GM19035 (cell line): ENCODE measurements around the gene GLUD2.
"Not testable (repeated sequence)": the region's sequence is repeated elsewhere in the genome, so short reads cannot be mapped to it uniquely, and the experiment has no call there.

Experiments used
- ATAC-seq: cut with Tn5 transposase; IDR thresholded peaks from one replicate; pipeline ENCODE4 v1.9.1; 2021; ENCODE audit not compliant: unreplicated experiment

Gene GLUD2

DNA sequence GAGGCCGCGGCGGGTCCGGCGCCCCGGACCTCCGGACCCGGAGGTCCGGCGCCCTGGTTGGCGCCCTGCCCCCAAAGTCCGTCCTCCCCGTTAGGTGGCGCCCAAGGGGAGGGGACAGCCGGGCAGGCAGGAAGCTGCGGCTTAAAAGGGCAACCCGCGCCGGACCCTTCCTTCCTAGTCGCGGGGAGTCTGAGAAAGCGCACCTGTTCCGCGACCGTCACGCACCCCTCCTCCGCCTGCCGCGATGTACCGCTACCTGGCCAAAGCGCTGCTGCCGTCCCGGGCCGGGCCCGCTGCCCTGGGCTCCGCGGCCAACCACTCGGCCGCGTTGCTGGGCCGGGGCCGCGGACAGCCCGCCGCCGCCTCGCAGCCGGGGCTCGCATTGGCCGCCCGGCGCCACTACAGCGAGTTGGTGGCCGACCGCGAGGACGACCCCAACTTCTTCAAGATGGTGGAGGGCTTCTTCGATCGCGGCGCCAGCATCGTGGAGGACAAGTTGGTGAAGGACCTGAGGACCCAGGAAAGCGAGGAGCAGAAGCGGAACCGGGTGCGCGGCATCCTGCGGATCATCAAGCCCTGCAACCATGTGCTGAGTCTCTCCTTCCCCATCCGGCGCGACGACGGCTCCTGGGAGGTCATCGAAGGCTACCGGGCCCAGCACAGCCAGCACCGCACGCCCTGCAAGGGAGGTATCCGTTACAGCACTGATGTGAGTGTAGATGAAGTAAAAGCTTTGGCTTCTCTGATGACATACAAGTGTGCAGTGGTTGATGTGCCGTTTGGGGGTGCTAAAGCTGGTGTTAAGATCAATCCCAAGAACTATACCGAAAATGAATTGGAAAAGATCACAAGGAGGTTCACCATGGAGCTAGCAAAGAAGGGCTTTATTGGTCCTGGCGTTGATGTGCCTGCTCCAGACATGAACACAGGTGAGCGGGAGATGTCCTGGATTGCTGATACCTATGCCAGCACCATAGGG lies at the start of gene GLUD2:
Gene GLUD2 (plus strand): TSS at position 170 of the 979 bp plus-strand sequence. CDS start 75 bp downstream, at position 245.
- ATAC-seq = not testable (repeated sequence)

- ATAC-seq = no peak
Measured at GRCh38 chrX:120999413-120999812, 48.0 kb upstream of the GLUD2 start.

DNA sequence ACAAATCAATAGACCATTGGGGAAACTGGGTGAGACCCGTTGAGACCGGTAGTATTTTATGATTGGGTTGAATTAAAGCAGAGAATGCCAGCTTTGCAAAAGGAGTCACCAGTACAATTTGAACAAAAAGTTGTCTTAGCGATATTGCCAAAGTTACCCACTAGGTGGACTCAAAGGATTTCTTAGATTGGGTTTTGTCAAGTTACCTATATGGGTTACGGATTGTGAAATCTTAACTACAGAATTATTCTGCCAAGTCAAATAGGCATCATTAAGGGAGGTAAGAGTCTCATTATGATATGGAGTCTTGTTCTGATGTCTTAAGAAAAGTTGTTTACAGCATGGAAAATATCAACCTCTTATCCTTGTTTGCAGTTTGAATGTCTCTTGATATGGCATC lies 46.8 kb upstream of the GLUD2 start:
- ATAC-seq = no peak

DNA sequence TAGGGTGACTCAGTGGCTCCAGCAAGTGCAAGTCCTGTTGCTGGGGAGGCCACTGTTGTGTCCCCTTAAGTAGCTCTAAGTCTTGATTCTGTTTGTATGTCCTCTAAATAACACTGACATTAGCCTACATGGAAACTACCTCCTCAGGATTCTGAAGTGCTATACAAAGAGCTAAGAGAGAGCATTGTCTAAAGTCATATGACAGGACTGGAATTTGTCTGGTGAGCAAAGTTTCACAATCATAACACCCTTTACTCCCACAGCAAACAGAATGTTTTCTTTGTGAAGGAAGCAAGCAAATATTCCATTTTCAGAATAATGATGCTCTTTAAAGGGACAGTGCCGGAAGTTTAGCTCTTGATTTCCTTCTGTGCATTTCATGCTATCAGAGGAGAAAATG lies 38.5 kb upstream of the GLUD2 start:
- no peak for ATAC-seq

GRCh38 chrX:121009764-121010163 lies 37.6 kb upstream of the GLUD2 start:
- ATAC-seq = no peak

- no peak for ATAC-seq
Measured at GRCh38 chrX:121010218-121010617, 37.2 kb upstream of the GLUD2 start.

- ATAC-seq = no peak
Measured at GRCh38 chrX:121011254-121011653, 36.2 kb upstream of the GLUD2 start.

- no peak for ATAC-seq
Measured at GRCh38 chrX:121013897-121014455, 33.4 kb upstream of the GLUD2 start.

GRCh38 chrX:121014826-121015225 lies 32.6 kb upstream of the GLUD2 start:
- ATAC-seq = no peak

DNA sequence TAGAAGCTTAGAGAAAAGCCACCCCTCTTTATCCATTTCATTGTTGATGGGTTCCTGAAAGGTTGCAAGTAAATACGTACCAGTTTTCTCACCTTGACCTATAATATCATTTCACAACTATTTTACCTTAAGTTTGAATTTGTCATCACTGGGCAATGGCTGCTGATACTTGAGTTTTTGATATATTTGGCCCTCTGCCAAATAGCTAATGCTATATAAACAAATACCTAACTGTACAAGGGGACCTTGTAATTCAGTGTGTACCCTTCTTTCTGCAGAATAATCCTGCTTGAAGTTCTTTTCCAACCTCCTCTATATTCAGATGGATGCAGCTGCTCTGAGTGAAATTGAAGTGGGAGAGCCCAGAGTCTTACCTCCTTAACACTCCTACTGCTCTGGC lies 19.0 kb upstream of the GLUD2 start:
- no peak for ATAC-seq

- no peak for ATAC-seq
Measured at GRCh38 chrX:121030083-121030482, 17.3 kb upstream of the GLUD2 start.

- no peak for ATAC-seq
Measured at GRCh38 chrX:121032531-121032930, 14.9 kb upstream of the GLUD2 start.

- no peak for ATAC-seq
Measured at GRCh38 chrX:121036137-121036536, 11.3 kb upstream of the GLUD2 start.

DNA sequence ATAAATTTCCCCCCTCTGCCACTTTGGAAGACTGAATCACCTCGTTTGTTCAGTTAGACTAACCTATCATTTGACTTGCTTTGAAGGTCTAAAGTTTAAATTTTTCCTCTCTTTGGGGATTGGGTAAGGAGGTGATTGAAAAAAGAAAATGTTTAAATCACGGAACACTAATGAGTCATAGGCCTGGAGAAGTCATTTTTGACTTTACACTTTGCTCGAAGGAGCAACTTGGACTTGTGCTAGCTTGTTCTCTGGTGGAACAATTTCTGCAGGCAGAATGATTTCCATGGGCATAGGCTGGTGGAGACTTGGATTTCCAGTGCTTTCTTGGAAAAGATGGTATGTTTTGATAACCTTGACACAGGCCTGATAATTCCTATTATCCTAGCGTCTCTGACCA lies 10.5 kb upstream of the GLUD2 start:
- ATAC-seq = no peak

DNA sequence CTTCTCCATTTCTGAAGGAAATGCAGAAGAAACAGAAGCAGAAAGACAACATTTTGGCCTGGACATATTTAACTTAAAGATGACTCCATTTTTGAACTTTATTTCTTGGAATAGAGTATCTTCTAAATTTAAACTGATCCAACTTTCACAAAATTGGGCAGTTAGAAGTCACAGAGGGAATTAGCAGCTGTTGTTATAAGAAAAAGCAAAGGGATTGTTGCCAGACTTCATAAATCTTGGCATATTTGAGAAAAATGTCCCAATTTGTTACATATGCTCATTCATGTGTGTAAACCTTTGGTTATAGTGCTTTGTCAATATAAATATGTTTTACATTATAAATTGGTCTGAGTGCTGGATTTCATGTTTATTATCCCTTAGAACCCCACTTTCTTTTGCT lies 3.4 kb downstream of the GLUD2 start:
- ATAC-seq = no peak

- no peak for ATAC-seq
Measured at GRCh38 chrX:121052122-121052521, 4.7 kb downstream of the GLUD2 start.

DNA sequence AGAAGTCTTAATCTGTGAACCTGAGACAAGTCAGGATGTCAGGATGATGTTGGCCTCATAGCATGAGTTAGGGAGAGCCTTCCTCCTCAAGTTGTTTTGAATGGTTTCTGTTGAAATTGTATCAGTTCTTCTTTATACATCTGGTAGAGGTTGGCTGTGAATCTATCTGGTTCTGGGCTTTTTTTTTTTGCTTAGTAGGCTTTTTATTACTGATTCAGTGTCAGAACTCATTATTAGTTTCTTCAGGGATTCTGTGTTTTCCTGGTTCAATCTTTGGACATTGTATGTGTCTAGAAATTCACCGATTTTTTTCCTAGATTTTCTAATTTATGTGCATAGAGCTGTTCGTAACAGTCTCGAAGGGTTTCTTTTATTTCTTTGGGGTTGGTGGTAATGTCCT lies 14.9 kb downstream of the GLUD2 start:
- no peak for ATAC-seq

DNA sequence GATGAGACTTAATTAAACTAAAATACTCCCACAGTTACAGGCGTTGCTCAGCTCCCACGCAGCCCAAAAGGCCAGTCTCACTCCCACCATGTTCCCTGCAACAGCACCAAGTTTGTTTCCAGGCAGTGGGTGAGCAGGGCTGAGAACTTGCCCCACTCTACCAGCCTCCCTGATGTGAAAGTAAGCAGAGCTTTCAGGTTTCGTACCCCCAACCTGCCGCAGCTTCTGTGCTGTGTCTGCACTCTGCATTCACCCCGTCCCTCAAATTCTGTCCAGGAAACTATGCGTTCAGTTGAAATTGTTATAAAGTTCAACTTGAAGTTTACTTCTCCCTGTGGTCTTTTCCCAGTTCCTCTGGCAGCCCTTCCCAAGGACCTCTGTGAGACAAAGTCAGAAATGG lies 17.2 kb downstream of the GLUD2 start:
- no peak for ATAC-seq

GRCh38 chrX:121084247-121084646 lies 36.8 kb downstream of the GLUD2 start:
- not testable (repeated sequence) for ATAC-seq

DNA sequence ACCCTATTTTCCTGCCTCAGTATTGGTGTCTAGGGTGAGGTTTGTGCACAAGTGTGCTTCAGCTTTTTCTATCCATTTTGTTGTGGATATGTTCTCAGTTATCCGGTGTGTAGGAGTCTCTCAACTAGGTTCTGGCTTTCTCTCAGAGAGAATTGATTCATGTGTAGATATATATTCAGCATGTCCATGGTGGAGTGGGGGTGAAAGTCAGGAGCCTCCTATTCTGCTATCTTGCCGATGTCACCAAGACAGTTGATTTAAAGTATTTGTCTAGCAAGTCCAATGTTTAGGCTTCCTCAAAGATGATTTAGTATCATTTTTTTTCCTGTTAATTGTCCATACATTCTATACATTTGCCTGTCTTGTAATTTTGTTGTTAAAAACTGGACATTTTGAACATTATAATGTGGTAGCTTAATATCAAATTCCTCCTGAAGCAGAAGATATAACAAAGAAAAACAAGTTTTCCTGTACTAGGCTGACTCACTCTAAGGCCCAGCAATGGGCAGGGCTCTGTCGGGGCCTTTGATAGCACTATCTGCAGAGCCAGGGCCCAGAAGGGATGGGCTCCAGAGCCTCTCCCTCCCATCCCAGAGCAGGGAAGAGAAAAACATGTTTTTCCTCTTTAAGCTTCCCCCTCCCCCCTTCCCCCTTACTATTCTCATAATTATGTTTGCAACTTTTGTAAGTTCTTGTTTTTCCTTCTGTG lies 37.6 kb downstream of the GLUD2 start:
- ATAC-seq = no peak

GRCh38 chrX:121085612-121086010 lies 38.2 kb downstream of the GLUD2 start:
- no peak for ATAC-seq

GRCh38 chrX:121093011-121093410 lies 45.6 kb downstream of the GLUD2 start:
- ATAC-seq = no peak
